Upper lobe of left lung (tissue), 6 donors: ENCODE data around the gene M6PR. TPM values are rescaled to one million over a fixed set of nuclear protein-coding genes. Genes with fewer than 3 reads are reported as not detected.
A peak's percentile ranks its signal among the peaks of the same experiment; 100 is the strongest.
"Not testable (repeated sequence)": the region's sequence is repeated elsewhere in the genome, so short reads cannot be mapped to it uniquely, and the experiment has no call there.

Experiments used
- ATAC-seq, 2 donors: fragments of 200-7000 bp; cut with Tn5 transposase; one replicate each; pipeline ENCODE4 v1.9.1; 2022; ENCODE audit warnings: mild to moderate bottlenecking in 2 of 2, moderate library complexity in 2 of 2; ENCODE audit not compliant: low FRiP score in 2 of 2
- DNase-seq, 2 donors: peaks; one replicate each; pipeline ENCODE4 v3.0.0-alpha.2; 2019 to 2020
- H3K27ac ChIP-seq, 4 donors: fragments of 200-600 bp; sonication (generic); one replicate each; pipeline ENCODE4 v1.5.1; 2016 to 2019
- H3K27me3 ChIP-seq, 4 donors: fragments of 200-600 bp; sonication (generic); one replicate each; pipeline ENCODE4 v1.5.1; 2017 to 2019
- H3K36me3 ChIP-seq, 4 donors: fragments of 200-600 bp; sonication (generic); one replicate each; pipeline ENCODE4 v1.5.1; 2016 to 2019
- H3K4me1 ChIP-seq, 4 donors: fragments of 200-600 bp; sonication (generic); one replicate each; pipeline ENCODE4 v1.5.1; 2018 to 2019
- H3K4me3 ChIP-seq, 4 donors: fragments of 200-600 bp; sonication (generic); one replicate each; pipeline ENCODE4 v1.5.1; 2017 to 2019; ENCODE audit warnings: mild to moderate bottlenecking in 2 of 4, moderate library complexity in 1 of 4
- H3K9me3 ChIP-seq, 4 donors: fragments of 200-600 bp; sonication (generic); one replicate each; pipeline ENCODE4 v1.5.1; 2018 to 2019
- CTCF ChIP-seq, 6 experiments: fragments of 450-650 bp in 4 of 6; fragments of 200-600 bp in 2 of 6; sonication (generic) in 2 of 6; IDR thresholded peaks; one replicate each; pipeline ENCODE4 v1.5.1; 2016 to 2019; ENCODE audit warnings: antibody characterized with exemption in 6 of 6
- EP300 ChIP-seq, 4 donors: sonication (generic); formaldehyde crosslinking; IDR thresholded peaks; one replicate each; pipeline ENCODE4 v1.5.1; 2017; ENCODE audit warnings: antibody characterized with exemption in 4 of 4, control low read depth in 2 of 4
- POLR2A ChIP-seq, 4 donors: fragments of 450-650 bp; IDR thresholded peaks; one replicate each; pipeline ENCODE4 v1.5.1; 2016 to 2017; ENCODE audit warnings: antibody characterized with exemption in 4 of 4, mild to moderate bottlenecking in 2 of 4
- POLR2AphosphoS5 ChIP-seq, 2 donors: sonication (generic); formaldehyde crosslinking; IDR thresholded peaks; one replicate each; pipeline ENCODE4 v1.5.1; 2017; ENCODE audit warnings: antibody characterized with exemption in 2 of 2
- WGBS, 2 donors: methylation state at CpG; one replicate each; pipeline ENCODE4 v1.1.5; 2017 to 2018; 5-methylcytosine and 5-hydroxymethylcytosine counted together
- total RNA-seq, 6 donors: library from RNA; depleted of rRNA in 4 of 6; stranded (reverse); fragments of >200 nt in 4 of 6; gene quantifications; one replicate each; pipeline versions ENCODE4 v1.1.0 to v1.2.1, GENCODE V29; 2016 to 2021
- donor health status: DM: no; HTN: no; CAD: no; lungs with moderate emphysema.
- donor health status: DM: no; HTN: yes; CAD: no; lungs with severe emphysema.

M6PR gene
- total RNA-seq, 6 donors from 2014 or later = 136 to 239 (median 175) TPM

- H3K27ac ChIP-seq = peak overlapping the region; percentile 74 to 92 (median 81)
- H3K36me3 ChIP-seq = peaks cover 0 to 15% (median 0%) of the 10 kb centered on the region in 4 donors
- peak overlapping the region; percentile 69 to 81 (median 74) for H3K4me3 ChIP-seq
- peaks cover 14 to 21% (median 19%) of the 10 kb centered on the region in 4 donors for H3K4me1 ChIP-seq
- H3K9me3 ChIP-seq = no peaks in the 10 kb centered on the region
- H3K27me3 ChIP-seq = no peaks in the 10 kb centered on the region
- ATAC-seq (peak; percentile 73 to 82), DNase-seq (peak; percentile 62 to 87)
- 2 to 3% methylated on average over 21 to 30 of the region's 35 CpGs for whole genome bisulfite sequencing, 2 donors
- TF ChIP-seq CTCF (IDR thresholded peaks at IDR 0.05) = no peak
- TF ChIP-seq EP300 (IDR thresholded peaks at IDR 0.05) = no peak
- no peak for TF ChIP-seq POLR2A (IDR thresholded peaks at IDR 0.05)
- TF ChIP-seq POLR2AphosphoS5 (IDR thresholded peaks at IDR 0.05) = no peak
These were observed 34.5 kb downstream of the M6PR start for GRCh38 chr12:8914716-8915526.

GRCh38 chr12:8914033-8914715 is 35.3 kb downstream of the M6PR start, which contains the start of gene PHC1:
TSS of gene PHC1 (plus strand) at chr12:8914509. CDS start at chr12:8917678, 3,169 bp downstream.
- not testable (repeated sequence) for H3K36me3 ChIP-seq, H3K9me3 ChIP-seq, H3K27me3 ChIP-seq
- H3K27ac ChIP-seq = peak within 1 kb of the TSS; percentile 74 to 92 (median 81)
- TF ChIP-seq CTCF (IDR thresholded peaks at IDR 0.05) = peak in 1 of 6 experiments; percentile 23
- peak in 1 of 2 donors; percentile 11 for TF ChIP-seq POLR2AphosphoS5 (IDR thresholded peaks at IDR 0.05)
- peaks cover 14 to 21% (median 19%) of the 10 kb centered on the region in 4 donors for H3K4me1 ChIP-seq
- 0 to 3% methylated on average over 18 to 19 of the region's 57 CpGs for WGBS, 2 donors
- ATAC-seq = peak; percentile 65 to 93
- DNase-seq = peak; percentile 82 to 94
- peak within 1 kb of the TSS; percentile 69 to 81 (median 74) for H3K4me3 ChIP-seq

GRCh38 chr12:8913702-8914032 is 35.8 kb downstream of the M6PR start:
- TF ChIP-seq POLR2A (IDR thresholded peaks at IDR 0.05) = no peak
- no peak for TF ChIP-seq CTCF (IDR thresholded peaks at IDR 0.05)
- TF ChIP-seq EP300 (IDR thresholded peaks at IDR 0.05) = no peak
- TF ChIP-seq POLR2AphosphoS5 (IDR thresholded peaks at IDR 0.05) = no peak
- Histone ChIP-seq H3K27ac (peak overlapping the region; percentile 74 to 92 (median 81)), H3K27me3 (no peaks in the 10 kb centered on the region), H3K4me3 (peak overlapping the region in 3 of 4 donors; percentile 69 to 76 (median 73)), H3K9me3 (no peaks in the 10 kb centered on the region), H3K36me3 (peaks cover 0 to 4% (median 0%) of the 10 kb centered on the region in 4 donors), H3K4me1 (peaks cover 14 to 21% (median 19%) of the 10 kb centered on the region in 4 donors)
- ATAC-seq (no peak), DNase-seq (no peak)
- WGBS, 2 donors = 17 to 30% methylated on average over 6 of the region's 6 CpGs

- DNase-seq = no peak
- peak in 1 of 2 donors; percentile 28 for ATAC-seq
- 49 to 53% methylated on average over 9 of the region's 9 CpGs for WGBS, 2 donors
These were observed 36.5 kb downstream of the M6PR start for GRCh38 chr12:8912914-8913313.

More at GRCh38 chr12:8912914-8913313, 36.5 kb downstream of the M6PR start:
- Histone ChIP-seq H3K4me1 (peaks cover 14 to 21% (median 19%) of the 10 kb centered on the region in 4 donors), H3K27ac (peak overlapping the region in 2 of 4 donors; percentile 88 to 92), H3K36me3 (no peaks in the 10 kb centered on the region), H3K9me3 (no peaks in the 10 kb centered on the region), H3K27me3 (no peaks in the 10 kb centered on the region), H3K4me3 (no peak overlapping the region)
- peak in 2 of 6 experiments; percentile 6 to 25 for TF ChIP-seq CTCF (IDR thresholded peaks at IDR 0.05)
- TF ChIP-seq POLR2AphosphoS5 (IDR thresholded peaks at IDR 0.05) = no peak
